HepG2 (cell line): ENCODE results near the gene CGB5. TPM values are rescaled to one million over a fixed set of nuclear protein-coding genes. Genes with fewer than 3 reads are reported as not detected.

Experiments
- ATAC-seq: fragments of 200-7000 bp; cut with Tn5 transposase; 3 replicates; pipeline ENCODE4 v1.9.1; 2020; ENCODE audit warnings: mild to moderate bottlenecking, moderate library complexity
- BruUV-seq: library from RNA; stranded (reverse); fragments of 400-500 nt; replicated peaks from 2 replicates; lab custom pipeline; 2021; lab: Mats Ljungman, UMichigan
- CTCF ChIA-PET: fragments of 300-600 bp; formaldehyde crosslinking; extraction: SDS; loops from one replicate; lab custom pipeline; 2021; ENCODE audit warnings: low total read pairs, inconsistent platforms, low intra/inter-chr PET ratio; lab: Yijun Ruan, JAX
- POLR2A ChIA-PET: fragments of 350-600 bp; sonication (Branson Sonifier 250); formaldehyde crosslinking; loops from one replicate; lab custom pipeline; 2020; ENCODE audit warnings: antibody characterized with exemption, inconsistent platforms; lab: Yijun Ruan, JAX
- DNase-seq: peaks from one replicate; pipeline ENCODE4 v3.0.0-alpha.2; 2015; ENCODE audit warnings: low spot score
- FAIRE-seq: peaks from 3 replicates; lab custom pipeline; 2011; peaks lifted over from hg19 to GRCh38; lab: Jason Lieb, UNC
- H2AFZ ChIP-seq: one replicate; pipeline ENCODE4 v1.6.1; 2011; ENCODE audit warnings: low read length, inconsistent platforms
- H3K27ac ChIP-seq: fragments of 300-600 bp; 3 replicates; pipeline ENCODE4 v1.8.0; 2011; ENCODE audit warnings: mixed run types, mild to moderate bottlenecking, mixed read lengths, low read length, inconsistent platforms; ENCODE audit not compliant: insufficient read depth; ENCODE audit errors: extremely low read length
- H3K27me3 ChIP-seq, 2 experiments: fragments of 200-600 bp in 1 of 2; 2 replicates in 1 of 2; 3 replicates in 1 of 2; pipeline versions ENCODE4 v1.6.0 to v1.8.0; 2011; ENCODE audit warnings: low read length in 2 of 2, mild to moderate bottlenecking in 2 of 2, moderate library complexity in 2 of 2, inconsistent platforms in 1 of 2; ENCODE audit not compliant: insufficient read depth in 2 of 2, control insufficient read depth in 1 of 2
- H3K36me3 ChIP-seq, 2 experiments: fragments of 200-600 bp in 1 of 2; replicated peaks in 1 of 2; 2 replicates in 1 of 2; 3 replicates in 1 of 2; pipeline versions ENCODE4 v1.5.1 to v1.8.0; 2011; ENCODE audit warnings: low read length in 2 of 2, inconsistent platforms in 1 of 2; ENCODE audit not compliant: insufficient read depth in 2 of 2, control insufficient read depth in 1 of 2
- H3K4me1 ChIP-seq: 2 replicates; pipeline ENCODE4 v1.5.1; 2012; ENCODE audit warnings: low read length, inconsistent platforms; ENCODE audit not compliant: insufficient read depth
- H3K4me2 ChIP-seq: 2 replicates; pipeline ENCODE4 v1.6.0; 2011; ENCODE audit warnings: low read depth, low read length, inconsistent platforms
- H3K4me3 ChIP-seq, 3 experiments: fragments of 200-600 bp in 1 of 3; sonication (generic), shearing (Covaris generic) in 1 of 3; replicated peaks in 1 of 3; 2 replicates each; pipeline ENCODE4 v1.5.1; 2011 to 2016; ENCODE audit warnings: low read length in 3 of 3, inconsistent platforms in 2 of 3, low read depth in 2 of 3, mild to moderate bottlenecking in 2 of 3, control low read depth in 1 of 3, mixed read lengths in 1 of 3; ENCODE audit not compliant: insufficient read depth in 1 of 3
- H3K79me2 ChIP-seq: one replicate; pipeline ENCODE4 v1.6.1; 2011; ENCODE audit warnings: low read length, inconsistent platforms; ENCODE audit not compliant: insufficient read depth
- H3K9ac ChIP-seq: 2 replicates; pipeline ENCODE4 v1.6.0; 2011; ENCODE audit warnings: mild to moderate bottlenecking, low read depth, low read length, inconsistent platforms; ENCODE audit not compliant: insufficient read depth
- H3K9me3 ChIP-seq: 2 replicates; pipeline ENCODE4 v1.5.1; 2012; ENCODE audit warnings: mild to moderate bottlenecking, low read length
- H4K20me1 ChIP-seq: 2 replicates; pipeline ENCODE4 v1.6.0; 2011; ENCODE audit warnings: inconsistent platforms, mild to moderate bottlenecking, low read length, moderate library complexity; ENCODE audit not compliant: insufficient read depth
- FIP1L1 ChIP-seq: fragments of 200-400 bp; formaldehyde crosslinking; IDR thresholded peaks from 2 replicates; pipeline ENCODE4 v1.6.1; 2018; ENCODE audit warnings: low read depth, mild to moderate bottlenecking, low read length, moderate library complexity, borderline replicate concordance; ENCODE audit not compliant: insufficient read depth
- KDM5B ChIP-seq: sonication (generic); formaldehyde crosslinking; IDR thresholded peaks from 2 replicates; pipeline ENCODE4 v1.4.0; 2020; ENCODE audit warnings: missing genetic modification reagents, mild to moderate bottlenecking, borderline replicate concordance
- MLXIP ChIP-seq: sonication (generic); formaldehyde crosslinking; IDR thresholded peaks from 2 replicates; pipeline ENCODE4 v1.9.0; 2021; ENCODE audit warnings: missing genetic modification reagents, borderline replicate concordance
- NBN ChIP-seq: fragments of 450-650 bp; conservative IDR thresholded peaks from 2 replicates; pipeline ENCODE4 v1.6.1; 2017
- TARDBP ChIP-seq: sonication (generic); formaldehyde crosslinking; IDR thresholded peaks from 2 replicates; pipeline ENCODE4 v1.8.0; 2022; ENCODE audit warnings: mild to moderate bottlenecking, missing genetic modification reagents
- ZBTB7A ChIP-seq: sonication (generic); formaldehyde crosslinking; IDR thresholded peaks from 2 replicates; pipeline ENCODE4 v1.8.0; 2022; ENCODE audit warnings: mild to moderate bottlenecking, missing genetic modification reagents
- ZFX ChIP-seq: sonication (generic); formaldehyde crosslinking; IDR thresholded peaks from 2 replicates; pipeline ENCODE4 v1.4.0; 2020; ENCODE audit warnings: mild to moderate bottlenecking, low read depth, missing genetic modification reagents, moderate library complexity
- ZNF251 ChIP-seq: sonication (generic); formaldehyde crosslinking; IDR thresholded peaks from 2 replicates; pipeline ENCODE4 v1.9.0; 2021; ENCODE audit warnings: mild to moderate bottlenecking, missing genetic modification reagents
- ZNF264 ChIP-seq: sonication (generic); formaldehyde crosslinking; IDR thresholded peaks from 2 replicates; pipeline ENCODE4 v1.4.0; 2020; ENCODE audit warnings: missing genetic modification reagents
- WGBS: methylation state at CpG from one replicate; pipeline ENCODE4 v1.1.6; 2017; ENCODE audit warnings: low lambda C conversion rate; 5-methylcytosine and 5-hydroxymethylcytosine counted together
- in situ Hi-C: cut with HindIII; loops from 2 replicates; pipeline ENCODE4 v1.10.0; 2017; ENCODE audit warnings: low pct_unique_long_range_greater_than_20kb; ENCODE audit not compliant: extremely low pct_ligation_motif_present
- intact Hi-C: fragments of 100-400 bp; cut with micrococcal nuclease; formaldehyde crosslinking; loops from one replicate; pipeline ENCODE4 v1.10.0; 2022; ENCODE audit not compliant: unreplicated experiment
- polyA plus RNA-seq, 8 experiments: library from polyadenylated mRNA; depleted of rRNA in 3 of 8; stranded (reverse) in 7 of 8; unstranded in 1 of 8; fragments of >200 nt; fragmentation: Illumina TruSeq in 4 of 8; extraction: Trizol in 4 of 8; gene quantifications; 2 replicates each; pipeline versions ENCODE4 v1.2.1 to v1.2.3, GENCODE V29; 2011 to 2016; ENCODE audit warnings: low read depth in 4 of 8, missing spikeins in 1 of 8, mixed read lengths in 1 of 8; ENCODE audit not compliant: insufficient read depth in 1 of 8
- total RNA-seq, 5 experiments: library from RNA; depleted of rRNA; stranded (reverse); fragments of >200 nt; fragmentation: Illumina TruSeq; extraction: Trizol; gene quantifications; 2 replicates each; pipeline ENCODE4 v1.2.3, GENCODE V29; 2016; ENCODE audit warnings: low read depth in 1 of 5
- TF ChIP-seq, protein P1 (sequence below): sonication (generic); formaldehyde crosslinking; IDR thresholded peaks from 2 replicates; pipeline ENCODE4 v1.4.0; 2020; ENCODE audit warnings: missing genetic modification reagents, mild to moderate bottlenecking, borderline replicate concordance
- TF ChIP-seq, protein P2 (sequence below): sonication (generic); formaldehyde crosslinking; IDR thresholded peaks from 2 replicates; pipeline ENCODE4 v1.4.0; 2020; ENCODE audit warnings: mild to moderate bottlenecking, low read depth, missing genetic modification reagents
- TF ChIP-seq, protein P3 (sequence below): sonication (generic); formaldehyde crosslinking; IDR thresholded peaks from 2 replicates; pipeline ENCODE4 v1.8.1; 2023; ENCODE audit warnings: missing genetic modification reagents, inconsistent platforms, borderline replicate concordance
- TF ChIP-seq, protein P4 (sequence below): sonication (generic); formaldehyde crosslinking; IDR thresholded peaks from 2 replicates; pipeline ENCODE4 v1.5.1; 2020; ENCODE audit warnings: missing genetic modification reagents, mild to moderate bottlenecking, borderline replicate concordance

Gene CGB5
- total and polyA plus RNA-seq, 2 of the 13 experiments (the other 11 are each of a cell fraction or from before 2014, with no cell fraction given), result not detected

- Histone ChIP-seq H3K9ac (no peak overlapping the region), H2AFZ (no peak overlapping the region), H3K4me3 (no peak overlapping the region), H3K27ac (no peak overlapping the region), H3K9me3 (no peaks in the 10 kb centered on the region), H4K20me1 (no peaks in the 10 kb centered on the region), H3K79me2 (no peaks in the 10 kb centered on the region), H3K27me3 (no peaks in the 10 kb centered on the region), H3K36me3 (peaks cover 29 to 70% of the 10 kb centered on the region in 2 experiments), H3K4me2 (no peak overlapping the region), H3K4me1 (no peaks in the 10 kb centered on the region)
- FAIRE-seq, result no peak
- BruUV-seq, result no TSS peak
- ATAC-seq, result no peak
- DNase-seq, result no peak
- WGBS, result 100% methylated on average over 2 of the region's 22 CpGs
- CTCF ChIA-PET, result no interaction called here
- in situ Hi-C loops (no loop called here), intact Hi-C loops (no loop called here)
- POLR2A ChIA-PET, result no interaction called here
- TF ChIP-seq, protein P1, sequence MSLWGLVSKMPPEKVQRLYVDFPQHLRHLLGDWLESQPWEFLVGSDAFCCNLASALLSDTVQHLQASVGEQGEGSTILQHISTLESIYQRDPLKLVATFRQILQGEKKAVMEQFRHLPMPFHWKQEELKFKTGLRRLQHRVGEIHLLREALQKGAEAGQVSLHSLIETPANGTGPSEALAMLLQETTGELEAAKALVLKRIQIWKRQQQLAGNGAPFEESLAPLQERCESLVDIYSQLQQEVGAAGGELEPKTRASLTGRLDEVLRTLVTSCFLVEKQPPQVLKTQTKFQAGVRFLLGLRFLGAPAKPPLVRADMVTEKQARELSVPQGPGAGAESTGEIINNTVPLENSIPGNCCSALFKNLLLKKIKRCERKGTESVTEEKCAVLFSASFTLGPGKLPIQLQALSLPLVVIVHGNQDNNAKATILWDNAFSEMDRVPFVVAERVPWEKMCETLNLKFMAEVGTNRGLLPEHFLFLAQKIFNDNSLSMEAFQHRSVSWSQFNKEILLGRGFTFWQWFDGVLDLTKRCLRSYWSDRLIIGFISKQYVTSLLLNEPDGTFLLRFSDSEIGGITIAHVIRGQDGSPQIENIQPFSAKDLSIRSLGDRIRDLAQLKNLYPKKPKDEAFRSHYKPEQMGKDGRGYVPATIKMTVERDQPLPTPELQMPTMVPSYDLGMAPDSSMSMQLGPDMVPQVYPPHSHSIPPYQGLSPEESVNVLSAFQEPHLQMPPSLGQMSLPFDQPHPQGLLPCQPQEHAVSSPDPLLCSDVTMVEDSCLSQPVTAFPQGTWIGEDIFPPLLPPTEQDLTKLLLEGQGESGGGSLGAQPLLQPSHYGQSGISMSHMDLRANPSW (CRISPR knock-in tag), result no peak
- TF ChIP-seq ZNF251 (no peak), ZBTB7A (CRISPR knock-in tag) (no peak), KDM5B (CRISPR knock-in tag) (no peak), NBN (no peak), MLXIP (CRISPR knock-in tag) (no peak), ZFX (CRISPR knock-in tag) (no peak), ZNF264 (CRISPR knock-in tag) (no peak), TARDBP (CRISPR knock-in tag) (no peak), FIP1L1 (no peak)
- TF ChIP-seq, protein P2, sequence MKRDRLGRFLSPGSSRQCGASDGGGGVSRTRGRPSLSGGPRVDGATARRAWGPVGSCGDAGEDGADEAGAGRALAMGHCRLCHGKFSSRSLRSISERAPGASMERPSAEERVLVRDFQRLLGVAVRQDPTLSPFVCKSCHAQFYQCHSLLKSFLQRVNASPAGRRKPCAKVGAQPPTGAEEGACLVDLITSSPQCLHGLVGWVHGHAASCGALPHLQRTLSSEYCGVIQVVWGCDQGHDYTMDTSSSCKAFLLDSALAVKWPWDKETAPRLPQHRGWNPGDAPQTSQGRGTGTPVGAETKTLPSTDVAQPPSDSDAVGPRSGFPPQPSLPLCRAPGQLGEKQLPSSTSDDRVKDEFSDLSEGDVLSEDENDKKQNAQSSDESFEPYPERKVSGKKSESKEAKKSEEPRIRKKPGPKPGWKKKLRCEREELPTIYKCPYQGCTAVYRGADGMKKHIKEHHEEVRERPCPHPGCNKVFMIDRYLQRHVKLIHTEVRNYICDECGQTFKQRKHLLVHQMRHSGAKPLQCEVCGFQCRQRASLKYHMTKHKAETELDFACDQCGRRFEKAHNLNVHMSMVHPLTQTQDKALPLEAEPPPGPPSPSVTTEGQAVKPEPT, result no peak
- TF ChIP-seq, protein P3, sequence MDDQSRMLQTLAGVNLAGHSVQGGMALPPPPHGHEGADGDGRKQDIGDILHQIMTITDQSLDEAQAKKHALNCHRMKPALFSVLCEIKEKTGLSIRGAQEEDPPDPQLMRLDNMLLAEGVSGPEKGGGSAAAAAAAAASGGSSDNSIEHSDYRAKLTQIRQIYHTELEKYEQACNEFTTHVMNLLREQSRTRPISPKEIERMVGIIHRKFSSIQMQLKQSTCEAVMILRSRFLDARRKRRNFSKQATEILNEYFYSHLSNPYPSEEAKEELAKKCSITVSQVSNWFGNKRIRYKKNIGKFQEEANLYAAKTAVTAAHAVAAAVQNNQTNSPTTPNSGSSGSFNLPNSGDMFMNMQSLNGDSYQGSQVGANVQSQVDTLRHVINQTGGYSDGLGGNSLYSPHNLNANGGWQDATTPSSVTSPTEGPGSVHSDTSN, result no peak
- TF ChIP-seq, protein P4, sequence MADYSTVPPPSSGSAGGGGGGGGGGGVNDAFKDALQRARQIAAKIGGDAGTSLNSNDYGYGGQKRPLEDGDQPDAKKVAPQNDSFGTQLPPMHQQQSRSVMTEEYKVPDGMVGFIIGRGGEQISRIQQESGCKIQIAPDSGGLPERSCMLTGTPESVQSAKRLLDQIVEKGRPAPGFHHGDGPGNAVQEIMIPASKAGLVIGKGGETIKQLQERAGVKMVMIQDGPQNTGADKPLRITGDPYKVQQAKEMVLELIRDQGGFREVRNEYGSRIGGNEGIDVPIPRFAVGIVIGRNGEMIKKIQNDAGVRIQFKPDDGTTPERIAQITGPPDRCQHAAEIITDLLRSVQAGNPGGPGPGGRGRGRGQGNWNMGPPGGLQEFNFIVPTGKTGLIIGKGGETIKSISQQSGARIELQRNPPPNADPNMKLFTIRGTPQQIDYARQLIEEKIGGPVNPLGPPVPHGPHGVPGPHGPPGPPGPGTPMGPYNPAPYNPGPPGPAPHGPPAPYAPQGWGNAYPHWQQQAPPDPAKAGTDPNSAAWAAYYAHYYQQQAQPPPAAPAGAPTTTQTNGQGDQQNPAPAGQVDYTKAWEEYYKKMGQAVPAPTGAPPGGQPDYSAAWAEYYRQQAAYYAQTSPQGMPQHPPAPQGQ (CRISPR knock-in tag), result no peak
Measured at GRCh38 chr19:49006905-49007304, 36.7 kb upstream of the CGB5 start.
